ENCODE data around the gene EGFR.

DNA sequence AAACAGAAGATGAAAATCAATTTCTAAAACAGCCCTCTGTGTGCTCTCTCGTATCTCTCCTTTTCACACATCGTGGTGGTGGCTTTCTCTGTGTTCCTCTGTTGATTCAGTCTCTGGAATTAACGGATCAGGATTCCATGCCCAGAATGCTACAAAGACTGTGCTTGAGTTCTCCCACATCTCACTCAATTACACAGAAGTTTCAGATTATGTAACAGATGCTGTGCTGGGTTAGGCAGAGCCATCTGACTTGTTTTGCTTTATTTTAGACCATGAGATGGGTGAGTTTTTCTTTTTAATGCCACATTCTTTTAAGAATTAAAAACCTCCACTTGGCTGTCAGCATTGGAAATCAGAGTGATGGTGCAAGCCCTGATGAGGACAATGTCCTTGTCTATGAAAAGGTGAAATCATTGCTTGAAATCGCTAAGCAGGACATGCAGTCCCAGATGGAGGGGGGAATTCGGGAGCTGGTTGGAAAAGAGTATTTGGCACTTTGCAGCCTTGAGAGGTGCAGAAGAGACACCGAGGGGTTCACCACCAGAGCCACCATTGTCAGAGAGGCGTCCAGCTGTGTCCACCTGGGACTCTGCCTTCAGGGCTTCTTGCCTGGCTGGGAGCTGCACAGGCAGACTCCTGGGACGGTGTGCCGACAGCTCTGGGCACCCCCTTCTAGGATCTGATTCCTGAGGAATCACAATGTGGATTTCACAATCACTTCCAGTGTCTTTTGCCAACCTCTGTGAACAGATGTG lies 80.4 kb downstream of the EGFR start:
- TF ChIP-seq POLR2A (IDR thresholded peaks at IDR 0.05), result no peak
- TF ChIP-seq, protein P1, sequence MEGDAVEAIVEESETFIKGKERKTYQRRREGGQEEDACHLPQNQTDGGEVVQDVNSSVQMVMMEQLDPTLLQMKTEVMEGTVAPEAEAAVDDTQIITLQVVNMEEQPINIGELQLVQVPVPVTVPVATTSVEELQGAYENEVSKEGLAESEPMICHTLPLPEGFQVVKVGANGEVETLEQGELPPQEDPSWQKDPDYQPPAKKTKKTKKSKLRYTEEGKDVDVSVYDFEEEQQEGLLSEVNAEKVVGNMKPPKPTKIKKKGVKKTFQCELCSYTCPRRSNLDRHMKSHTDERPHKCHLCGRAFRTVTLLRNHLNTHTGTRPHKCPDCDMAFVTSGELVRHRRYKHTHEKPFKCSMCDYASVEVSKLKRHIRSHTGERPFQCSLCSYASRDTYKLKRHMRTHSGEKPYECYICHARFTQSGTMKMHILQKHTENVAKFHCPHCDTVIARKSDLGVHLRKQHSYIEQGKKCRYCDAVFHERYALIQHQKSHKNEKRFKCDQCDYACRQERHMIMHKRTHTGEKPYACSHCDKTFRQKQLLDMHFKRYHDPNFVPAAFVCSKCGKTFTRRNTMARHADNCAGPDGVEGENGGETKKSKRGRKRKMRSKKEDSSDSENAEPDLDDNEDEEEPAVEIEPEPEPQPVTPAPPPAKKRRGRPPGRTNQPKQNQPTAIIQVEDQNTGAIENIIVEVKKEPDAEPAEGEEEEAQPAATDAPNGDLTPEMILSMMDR (IDR thresholded peaks at IDR 0.05), result no peak

Data from lower leg skin (tissue), 3 donors.